Pancreas (tissue), 10 donors: ENCODE measurements around the gene PNLIPRP2. TPM values are rescaled to one million over a fixed set of nuclear protein-coding genes. Genes with fewer than 3 reads are reported as not detected.

Experiments used
- ATAC-seq, 4 donors: fragments of 200-7000 bp; cut with Tn5 transposase; one replicate each; pipeline versions ENCODE4 v1.8.0 to v1.9.1; 2020; ENCODE audit warnings: mild to moderate bottlenecking in 4 of 4, moderate library complexity in 4 of 4
- DNase-seq, 6 donors: peaks; one replicate each; pipeline ENCODE4 v3.0.0-alpha.2; 2020
- FAIRE-seq: peaks from 2 replicates; lab custom pipeline; 2012; peaks lifted over from hg19 to GRCh38; lab: Jason Lieb, UNC
- H3K27ac ChIP-seq, 4 donors: fragments of 200-600 bp; sonication (generic); 1 replicate in 3 of 4; 2 replicates in 1 of 4; pipeline versions ENCODE4 v1.5.0 to v1.8.0; 2020
- H3K27me3 ChIP-seq, 4 donors: fragments of 200-600 bp; one replicate each; pipeline ENCODE4 v1.8.0; 2021
- H3K36me3 ChIP-seq, 3 donors: fragments of 200-600 bp; sonication (generic) in 1 of 3; one replicate each; pipeline versions ENCODE4 v1.5.0 to v1.8.0; 2020 to 2021
- H3K4me1 ChIP-seq, 3 donors: fragments of 200-600 bp; one replicate each; pipeline ENCODE4 v1.8.0; 2021
- H3K4me3 ChIP-seq, 4 donors: fragments of 200-600 bp; sonication (generic) in 2 of 4; one replicate each; pipeline versions ENCODE4 v1.5.0 to v1.8.0; 2020 to 2021
- H3K9me3 ChIP-seq, 4 donors: fragments of 200-600 bp; one replicate each; pipeline ENCODE4 v1.8.0; 2021
- CTCF ChIP-seq, 4 donors: fragments of 200-600 bp; sonication (generic) in 3 of 4; IDR thresholded peaks; one replicate each; pipeline versions ENCODE4 v1.5.0 to v1.8.0; 2021; ENCODE audit warnings: antibody characterized with exemption in 4 of 4
- WGBS, 2 donors: extraction: QIAGEN DNeasy Blood & Tissue Kit; methylation state at CpG; one replicate each; pipeline ENCODE4 v1.1.7; 2013; 5-methylcytosine and 5-hydroxymethylcytosine counted together
- intact Hi-C, 3 donors: fragments of 100-400 bp; cut with DNase I; formaldehyde crosslinking; loops; one replicate each; pipeline versions ENCODE4 v1.11.1 to v1.14.2; 2022
- polyA plus RNA-seq, 2 donors: library from polyadenylated mRNA; stranded (reverse); fragments of 200-250 nt; gene quantifications; one replicate each; pipeline ENCODE4 v1.2.3, GENCODE V29; 2013
- total RNA-seq, 6 donors: library from RNA; stranded (reverse); fragmentation: NEBNext Ultra II Directional in 4 of 6; extraction: Animal tissue kit (Norgen Biotek cat#: 25700) in 4 of 6; gene quantifications; one replicate each; pipeline versions ENCODE4 v1.2.1 to v1.2.4, GENCODE V29; 2021 to 2023
- donor health status: healthy with polysubstance abuse.
- donor health status: DM: no; HTN: no; CAD: no; lungs with moderate emphysema.
- donor health status: DM: no; HTN: no; CAD: no.
- donor health status: control.
- donor health status: control.
- donor health status: Bipolar disorder and iron deficiency.
- donor health status: DM: yes; HTN: yes; CAD: no.
- donor health status: DM: no; HTN: no; CAD: no.
- donor health status: DM: no; HTN: no; CAD: no.
- donor health status: DM: yes; HTN: yes; CAD: no.

Gene PNLIPRP2
- total RNA-seq (1,000 to 10,000 TPM in 5 of 6 donors, 100 to 1,000 TPM in 1; 455 to 7,545 (median 2,236) TPM), polyA plus RNA-seq (1,000 to 10,000 TPM; 1,594 to 2,679 TPM)

- FAIRE-seq (no peak), DNase-seq (peak; percentile 83 to 92 (median 86)), ATAC-seq (peak; percentile 60 to 70 (median 66))
- TF ChIP-seq CTCF (IDR thresholded peaks at IDR 0.05) = no peak
- peaks cover 0 to 24% (median 4%) of the 10 kb centered on the region in 3 donors for H3K4me1 ChIP-seq
- H3K4me3 ChIP-seq = peak within 1 kb of the TSS; percentile 31 to 77 (median 49)
- H3K9me3 ChIP-seq = no peaks in the 10 kb centered on the region
- H3K36me3 ChIP-seq = peaks cover 0 to 38% (median 0%) of the 10 kb centered on the region in 3 donors
- WGBS, 2 donors = 38 to 42% methylated on average over 20 of the region's 20 CpGs
- intact Hi-C loops = no loop called here
- H3K27me3 ChIP-seq = no peaks in the 10 kb centered on the region
- H3K27ac ChIP-seq = peak within 1 kb of the TSS; percentile 84 to 93 (median 92)
Measured at GRCh38 chr10:116620423-116621400, at the start of gene PNLIPRP2. PNLIPRP2 (plus strand) TSS chr10:116620953.

GRCh38 chr10:116574797-116575196, 46.0 kb upstream of the PNLIPRP2 start:
- no peaks in the 10 kb centered on the region for H3K27me3 ChIP-seq
- ATAC-seq (no peak), FAIRE-seq (no peak), DNase-seq (no peak)
- intact Hi-C loops = no loop called here
- no peaks in the 10 kb centered on the region for H3K4me1 ChIP-seq
- TF ChIP-seq CTCF (IDR thresholded peaks at IDR 0.05) = no peak
- no peaks in the 10 kb centered on the region for H3K9me3 ChIP-seq
- H3K27ac ChIP-seq = no peak overlapping the region
- no peaks in the 10 kb centered on the region for H3K36me3 ChIP-seq
- 90 to 97% methylated on average over 3 of the region's 3 CpGs for WGBS, 2 donors
- no peak overlapping the region for H3K4me3 ChIP-seq

GRCh38 chr10:116587878-116588591, 32.7 kb upstream of the PNLIPRP2 start:
- ATAC-seq = peak in 2 of 4 donors; percentile 6 to 16
- FAIRE-seq = no peak
- WGBS, 2 donors = 69 to 70% methylated on average over 8 of the region's 8 CpGs
- Histone ChIP-seq H3K36me3 (peaks cover 0 to 14% (median 0%) of the 10 kb centered on the region in 3 donors), H3K9me3 (no peaks in the 10 kb centered on the region), H3K27me3 (no peaks in the 10 kb centered on the region), H3K27ac (peak overlapping the region in 3 of 4 donors; percentile 60 to 95 (median 84)), H3K4me1 (peaks cover 8 to 18% (median 13%) of the 10 kb centered on the region in 3 donors), H3K4me3 (no peak overlapping the region)
- intact Hi-C loops = no loop called here
- TF ChIP-seq CTCF (IDR thresholded peaks at IDR 0.05) = no peak
- peak in 3 of 6 donors; percentile 9 to 44 (median 25) for DNase-seq

- no peak for ATAC-seq
- Histone ChIP-seq H3K27ac (peak overlapping the region in 3 of 4 donors; percentile 60 to 95 (median 84)), H3K27me3 (no peaks in the 10 kb centered on the region), H3K4me1 (peaks cover 8 to 18% (median 13%) of the 10 kb centered on the region in 3 donors), H3K9me3 (no peaks in the 10 kb centered on the region), H3K4me3 (no peak overlapping the region), H3K36me3 (peaks cover 0 to 19% (median 0%) of the 10 kb centered on the region in 3 donors)
- 80 to 84% methylated on average over 2 of the region's 2 CpGs for WGBS, 2 donors
- intact Hi-C loops = no loop called here
- DNase-seq = peak in 1 of 6 donors; percentile 11
- no peak for FAIRE-seq
- TF ChIP-seq CTCF (IDR thresholded peaks at IDR 0.05) = no peak
Measured at GRCh38 chr10:116588995-116589394, 31.8 kb upstream of the PNLIPRP2 start.
